GM19438 (cell line): ENCODE data around the gene SEC14L5.

Experiments
- ATAC-seq: cut with Tn5 transposase; IDR thresholded peaks from one replicate; pipeline ENCODE4 v1.9.1; 2021; ENCODE audit warnings: low read depth; ENCODE audit not compliant: unreplicated experiment

The SEC14L5 gene

DNA sequence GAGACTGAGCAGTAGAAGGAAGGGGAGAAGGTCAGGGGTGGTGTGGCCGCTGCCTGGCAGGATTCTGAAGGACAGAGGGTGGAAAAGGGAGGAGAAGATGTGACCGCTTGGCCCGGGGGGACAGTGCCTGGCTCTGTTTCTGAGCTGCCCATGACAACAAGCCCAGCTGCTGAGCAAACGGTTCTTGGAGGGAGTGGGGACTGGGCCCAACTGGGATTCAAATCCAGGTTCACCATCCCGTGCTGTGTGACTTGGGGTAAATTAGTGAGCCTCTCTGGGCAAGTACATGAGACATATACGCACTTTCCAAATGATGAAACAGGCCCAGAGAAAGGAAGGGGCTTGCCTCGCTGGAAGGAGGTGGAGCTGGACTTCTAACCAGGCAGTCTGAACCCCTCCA, 23.3 kb downstream of the SEC14L5 start:
- ATAC-seq, result no peak

DNA sequence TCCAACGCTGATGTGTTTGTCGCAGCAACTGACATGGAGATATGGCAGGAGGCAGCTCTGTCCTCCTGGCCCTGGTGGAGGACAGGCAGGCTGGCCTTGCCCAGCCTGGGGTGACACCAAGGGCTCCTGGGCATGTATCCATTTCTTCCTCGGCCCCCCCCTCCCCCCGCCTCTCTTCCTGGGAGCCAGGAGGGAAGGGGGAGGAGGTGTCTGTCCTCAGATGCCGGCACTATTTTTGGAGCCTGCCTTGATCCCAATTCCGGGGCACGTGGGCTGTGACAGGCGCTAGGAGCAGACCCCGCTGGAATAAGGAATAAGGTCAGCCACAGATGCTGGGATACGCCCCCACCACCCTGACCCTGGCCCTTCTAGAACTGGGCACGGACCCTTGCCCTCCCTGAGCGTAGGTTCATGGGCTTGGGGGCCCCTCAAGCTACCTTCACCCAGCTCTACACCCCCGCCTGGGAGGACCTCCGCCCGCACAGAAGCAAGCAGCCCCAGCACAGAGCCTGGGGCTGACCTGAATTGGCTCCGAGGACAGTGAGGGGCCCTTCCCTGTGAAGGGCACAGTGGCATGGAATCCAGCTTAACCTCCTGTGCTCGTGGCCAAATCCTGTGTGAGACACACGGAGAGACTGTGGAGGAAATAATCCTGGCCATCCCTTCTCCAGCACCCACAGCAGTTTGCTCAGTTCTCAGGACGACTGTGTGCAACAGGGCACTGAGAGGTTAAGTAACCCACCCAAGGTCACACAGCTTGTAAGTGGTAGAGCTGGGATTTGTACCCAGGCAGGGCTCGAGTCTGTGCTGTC, 24.1 kb downstream of the SEC14L5 start:
- no peak for ATAC-seq

- ATAC-seq, result no peak
Observed at GRCh38 chr16:4984174-4984990, 26.3 kb downstream of the SEC14L5 start.

DNA sequence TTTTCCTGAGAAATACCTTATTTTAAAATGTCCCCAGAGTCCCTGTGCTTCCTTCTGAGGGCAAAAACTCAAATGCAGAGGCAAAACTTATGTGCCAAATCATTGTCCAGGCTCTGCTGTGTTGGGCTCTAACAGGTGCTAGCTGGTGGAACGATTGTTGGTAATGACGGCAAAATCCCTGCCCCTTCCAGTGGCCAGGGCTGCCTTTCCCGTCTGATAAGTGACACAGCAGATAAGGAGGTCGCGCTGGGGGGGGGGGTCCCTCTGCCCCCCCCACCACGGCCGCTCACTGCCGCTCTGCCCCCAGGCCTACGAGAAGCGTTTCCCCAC, 29.1 kb downstream of the SEC14L5 start:
- no peak for ATAC-seq

GRCh38 chr16:4987580-4988374, 29.6 kb downstream of the SEC14L5 start:
- ATAC-seq, result no peak

DNA sequence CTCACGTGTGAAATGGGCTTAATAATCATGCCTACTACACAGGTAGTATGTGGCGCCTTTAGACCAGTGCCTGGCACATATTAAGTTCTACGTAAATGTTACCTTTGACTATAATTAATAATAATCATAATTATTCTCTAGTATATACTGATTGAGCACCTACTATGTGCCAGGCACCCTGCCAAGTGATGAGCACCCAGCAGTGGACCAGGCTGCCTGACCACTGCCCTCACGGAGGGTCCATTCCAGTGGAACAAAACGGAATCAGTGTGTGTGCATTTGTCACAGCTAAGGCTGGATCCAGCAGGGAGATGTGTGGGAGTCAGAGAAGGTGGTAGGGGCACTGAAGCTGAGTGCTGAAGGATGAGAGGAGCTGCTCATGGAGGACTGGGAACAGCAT, 30.5 kb downstream of the SEC14L5 start:
- no peak for ATAC-seq

GRCh38 chr16:4989391-4990006, 31.4 kb downstream of the SEC14L5 start:
- ATAC-seq, result no peak

- ATAC-seq, result no peak
Observed at GRCh38 chr16:4990415-4990814, 32.3 kb downstream of the SEC14L5 start.

DNA sequence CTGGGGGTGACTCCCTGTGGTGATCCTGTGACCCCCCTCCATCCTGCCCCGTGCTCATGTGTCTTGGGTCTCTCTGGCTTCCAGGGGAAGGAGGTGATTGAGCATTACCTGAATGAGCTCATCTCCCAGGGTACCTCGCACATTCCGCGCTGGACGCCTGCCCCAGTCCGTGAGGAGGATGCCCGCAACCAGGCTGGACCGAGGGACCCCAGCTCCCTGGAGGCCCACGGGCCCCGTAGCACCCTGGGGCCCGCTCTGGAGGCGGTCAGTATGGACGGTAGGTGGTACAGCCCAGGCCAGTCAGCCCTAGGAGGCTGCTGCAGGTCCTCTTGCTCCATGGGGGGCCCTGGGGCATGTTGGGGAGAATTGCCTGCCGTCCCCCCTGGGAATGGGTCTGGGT, 33.6 kb downstream of the SEC14L5 start:
- ATAC-seq, result no peak

DNA sequence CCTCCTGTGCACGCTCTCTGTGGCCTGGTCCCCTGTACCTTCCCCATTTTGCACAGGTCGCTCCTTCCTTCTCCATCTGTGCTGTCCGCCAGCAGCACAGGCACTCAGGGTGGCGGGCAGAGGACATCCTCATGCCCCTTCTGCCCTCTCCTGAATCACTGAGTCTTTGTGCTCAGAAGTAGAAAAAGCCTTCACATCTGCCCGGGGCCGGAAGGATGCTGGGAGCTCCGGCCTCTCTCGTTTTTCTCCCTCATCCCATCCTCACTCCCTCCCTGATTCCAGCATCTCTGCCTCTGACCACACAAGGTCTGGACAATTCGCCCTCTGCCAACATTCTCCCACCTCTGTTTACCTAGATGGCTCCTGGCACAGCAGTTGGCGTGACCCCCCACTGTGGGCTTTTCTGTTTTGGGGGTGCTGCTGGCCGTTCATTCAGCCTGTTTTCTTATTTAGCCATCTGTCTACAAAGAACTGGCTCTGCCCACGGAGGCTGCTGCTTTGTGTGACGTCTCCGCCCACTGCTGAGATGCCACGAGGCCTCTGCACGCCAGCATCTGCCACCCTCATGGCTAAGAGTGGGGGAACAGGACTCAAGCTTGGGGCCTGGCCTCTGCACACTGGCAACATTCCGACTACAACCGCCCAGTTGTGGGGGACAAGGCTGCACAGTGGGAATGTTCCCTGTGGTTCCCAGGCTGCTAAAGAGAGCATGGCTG, 36.7 kb downstream of the SEC14L5 start:
- no peak for ATAC-seq

- ATAC-seq, result no peak
Observed at GRCh38 chr16:5000573-5001001, 42.5 kb downstream of the SEC14L5 start.

DNA sequence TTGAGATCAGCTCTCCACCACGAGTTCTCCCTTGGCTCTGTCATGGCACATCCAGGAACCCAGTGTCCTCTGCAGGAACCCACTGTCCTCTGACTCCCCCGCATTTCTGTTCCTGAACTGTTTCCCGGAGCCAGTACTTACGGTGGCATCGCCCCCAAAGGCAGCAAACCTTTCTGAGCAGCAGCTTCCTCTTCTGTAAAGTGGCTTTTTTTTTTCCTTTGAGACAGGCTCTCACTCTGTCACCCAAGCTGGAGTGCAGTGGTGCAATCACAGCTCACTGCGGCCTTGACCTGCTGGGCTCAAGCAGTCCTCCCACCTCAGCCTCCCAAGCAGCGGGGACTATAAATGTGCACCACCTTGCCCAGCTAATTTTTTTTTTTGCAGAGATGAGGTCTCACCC, 43.4 kb downstream of the SEC14L5 start:
- no peak for ATAC-seq

DNA sequence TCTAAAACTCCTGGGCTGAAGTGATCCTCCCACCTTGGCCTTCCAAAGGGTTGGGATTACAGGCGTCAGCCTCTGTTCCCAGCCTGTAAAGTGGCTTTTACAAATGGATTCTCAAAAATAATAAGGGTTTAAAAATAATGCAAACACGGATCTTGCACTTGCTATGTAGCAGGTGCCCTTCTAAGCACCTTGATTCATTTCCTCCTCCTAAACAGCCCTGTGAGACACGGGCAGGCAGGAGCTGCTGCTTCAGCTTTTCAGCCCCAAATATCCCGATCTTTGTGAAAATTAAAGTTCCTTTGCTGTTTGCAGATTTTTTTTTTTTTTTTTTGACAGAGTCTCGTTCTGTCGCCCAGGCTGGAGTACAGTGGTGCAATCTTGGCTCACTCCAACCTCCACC, 43.9 kb downstream of the SEC14L5 start:
- no peak for ATAC-seq

- ATAC-seq, result no peak
Observed at GRCh38 chr16:5002699-5003143, 44.6 kb downstream of the SEC14L5 start.

- ATAC-seq, result no peak
Observed at GRCh38 chr16:5003211-5003610, 45.1 kb downstream of the SEC14L5 start.

- ATAC-seq, result no peak
Observed at GRCh38 chr16:5003828-5004227, 45.7 kb downstream of the SEC14L5 start.

- ATAC-seq, result no peak
Observed at GRCh38 chr16:5004311-5004710, 46.2 kb downstream of the SEC14L5 start.

DNA sequence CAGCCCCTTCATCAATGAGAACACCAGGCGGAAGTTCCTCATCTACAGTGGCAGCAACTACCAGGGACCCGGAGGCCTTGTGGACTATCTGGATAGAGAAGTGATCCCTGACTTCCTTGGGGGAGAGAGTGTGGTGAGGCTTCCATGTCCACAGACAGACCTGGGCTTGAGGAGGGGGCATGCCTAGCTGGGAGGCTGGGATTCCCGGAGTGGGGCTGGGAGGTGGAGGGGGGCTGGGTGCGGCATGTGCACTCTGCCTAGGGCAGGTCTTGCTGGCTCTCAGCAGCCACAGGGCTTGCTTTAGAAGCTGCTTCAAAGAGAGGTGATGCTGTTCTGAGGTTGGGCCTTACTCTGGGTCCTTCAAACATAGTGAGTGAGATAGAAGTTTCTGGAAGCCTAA, 47.8 kb downstream of the SEC14L5 start:
- no peak for ATAC-seq

- ATAC-seq, result no peak
Observed at GRCh38 chr16:5006348-5007193, 48.4 kb downstream of the SEC14L5 start.
